Endothelial cell of umbilical vein (primary cell): ENCODE data around the gene UBXN11.

ENCODE experiments used
- TF ChIP-seq, protein P1 (sequence below), 2 donors: IDR thresholded peaks; 1 replicate in 1 of 2; 2 replicates in 1 of 2; pipeline ENCODE4 v1.5.1; 2011; ENCODE audit warnings: low read length in 2 of 2, mild to moderate bottlenecking in 2 of 2, moderate library complexity in 2 of 2, control low read depth in 1 of 2, inconsistent platforms in 1 of 2, low read depth in 1 of 2; ENCODE audit not compliant: insufficient read depth in 1 of 2; ENCODE audit errors: extremely low read depth in 1 of 2
- TF ChIP-seq, protein P2 (sequence below): IDR thresholded peaks from 2 replicates; pipeline ENCODE4 v1.6.1; 2011; ENCODE audit not compliant: insufficient read depth, insufficient read length

DNA sequence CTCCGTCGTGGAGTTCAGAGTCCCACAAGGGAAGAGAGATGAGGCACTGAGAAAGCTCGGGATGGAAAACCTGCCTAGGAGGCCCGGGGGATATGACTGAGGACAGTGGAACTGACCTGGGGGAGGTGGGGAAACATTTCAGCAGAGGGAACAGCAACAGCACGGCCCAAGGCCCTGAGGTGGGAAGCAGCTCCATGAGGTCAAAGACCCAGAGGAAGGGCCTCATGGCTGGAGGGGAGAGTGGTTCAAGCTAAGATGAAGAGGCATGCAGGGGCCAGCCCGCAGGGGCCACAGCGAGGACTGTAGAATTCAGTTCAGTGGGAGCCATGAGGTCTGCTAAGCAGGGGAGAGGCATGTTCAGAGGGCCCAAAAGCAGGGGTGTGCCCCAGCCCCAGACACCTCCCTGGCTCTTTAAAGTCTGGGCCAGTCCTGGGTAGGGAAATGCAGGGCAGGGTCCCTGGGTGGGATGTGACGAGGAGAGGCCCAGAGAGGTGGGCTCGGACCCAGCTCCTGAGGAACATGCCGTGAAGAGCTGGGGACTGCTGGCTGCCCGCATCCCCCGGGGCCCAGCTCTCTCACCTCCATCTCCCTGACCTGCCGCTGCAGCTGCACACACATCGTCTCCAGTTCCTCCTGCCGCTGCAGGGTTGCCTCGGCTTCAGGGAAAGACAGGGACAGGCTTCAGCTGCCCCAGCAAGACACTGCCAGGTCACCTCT, 9.9 kb downstream of the UBXN11 start:
- TF ChIP-seq, protein P1, sequence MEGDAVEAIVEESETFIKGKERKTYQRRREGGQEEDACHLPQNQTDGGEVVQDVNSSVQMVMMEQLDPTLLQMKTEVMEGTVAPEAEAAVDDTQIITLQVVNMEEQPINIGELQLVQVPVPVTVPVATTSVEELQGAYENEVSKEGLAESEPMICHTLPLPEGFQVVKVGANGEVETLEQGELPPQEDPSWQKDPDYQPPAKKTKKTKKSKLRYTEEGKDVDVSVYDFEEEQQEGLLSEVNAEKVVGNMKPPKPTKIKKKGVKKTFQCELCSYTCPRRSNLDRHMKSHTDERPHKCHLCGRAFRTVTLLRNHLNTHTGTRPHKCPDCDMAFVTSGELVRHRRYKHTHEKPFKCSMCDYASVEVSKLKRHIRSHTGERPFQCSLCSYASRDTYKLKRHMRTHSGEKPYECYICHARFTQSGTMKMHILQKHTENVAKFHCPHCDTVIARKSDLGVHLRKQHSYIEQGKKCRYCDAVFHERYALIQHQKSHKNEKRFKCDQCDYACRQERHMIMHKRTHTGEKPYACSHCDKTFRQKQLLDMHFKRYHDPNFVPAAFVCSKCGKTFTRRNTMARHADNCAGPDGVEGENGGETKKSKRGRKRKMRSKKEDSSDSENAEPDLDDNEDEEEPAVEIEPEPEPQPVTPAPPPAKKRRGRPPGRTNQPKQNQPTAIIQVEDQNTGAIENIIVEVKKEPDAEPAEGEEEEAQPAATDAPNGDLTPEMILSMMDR (IDR thresholded peaks at IDR 0.05; ENCODE audit: extremely low read depth in 1 of 2, insufficient read depth in 1 of 2, low read depth in 1 of 2, low read length in 2 of 2), result no peak
- TF ChIP-seq, protein P2, sequence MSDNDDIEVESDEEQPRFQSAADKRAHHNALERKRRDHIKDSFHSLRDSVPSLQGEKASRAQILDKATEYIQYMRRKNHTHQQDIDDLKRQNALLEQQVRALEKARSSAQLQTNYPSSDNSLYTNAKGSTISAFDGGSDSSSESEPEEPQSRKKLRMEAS, result no peak
